Mesenchymal stem cell (in vitro differentiated cells and primary cell): ENCODE data around the gene DKK3.

ENCODE experiments used
- DNase-seq: peaks from one replicate; pipeline ENCODE4 v3.0.0-alpha.2; 2013
- H2AFZ ChIP-seq: one replicate; pipeline ENCODE4 v1.6.1; 2013; ENCODE audit warnings: low read depth, mild to moderate bottlenecking, control low read depth, inconsistent platforms, low read length, moderate library complexity
- H2AK5ac ChIP-seq: 2 replicates; pipeline ENCODE4 v1.6.1; 2013; ENCODE audit warnings: low read length, moderate library complexity, mild to moderate bottlenecking, inconsistent platforms; ENCODE audit not compliant: severe bottlenecking
- H2BK120ac ChIP-seq: one replicate; pipeline ENCODE4 v1.6.1; 2013; ENCODE audit warnings: low read depth, mild to moderate bottlenecking, inconsistent platforms, low read length, moderate library complexity
- H2BK12ac ChIP-seq, 2 experiments: one replicate each; pipeline ENCODE4 v1.6.1; 2013; ENCODE audit warnings: inconsistent platforms in 2 of 2, low read length in 2 of 2, mild to moderate bottlenecking in 2 of 2, moderate library complexity in 2 of 2, control low read depth in 1 of 2
- H2BK15ac ChIP-seq: one replicate; pipeline ENCODE4 v1.6.1; 2013; ENCODE audit warnings: mild to moderate bottlenecking, low read depth, inconsistent platforms; ENCODE audit not compliant: poor library complexity, severe bottlenecking
- H2BK5ac ChIP-seq: 2 replicates; pipeline ENCODE4 v1.6.1; 2013; ENCODE audit warnings: low read depth, mild to moderate bottlenecking, low read length, control low read depth, inconsistent platforms; ENCODE audit not compliant: poor library complexity, severe bottlenecking
- H3K14ac ChIP-seq, 2 experiments: one replicate each; pipeline ENCODE4 v1.6.1; 2013; ENCODE audit warnings: inconsistent platforms in 2 of 2, low read length in 2 of 2, control low read depth in 1 of 2, mild to moderate bottlenecking in 1 of 2, moderate library complexity in 1 of 2
- H3K18ac ChIP-seq, 2 experiments: one replicate each; pipeline ENCODE4 v1.6.1; 2013; ENCODE audit warnings: inconsistent platforms in 2 of 2, low read length in 2 of 2, control low read depth in 1 of 2, low read depth in 1 of 2, mild to moderate bottlenecking in 1 of 2
- H3K23ac ChIP-seq, 2 experiments: one replicate each; pipeline ENCODE4 v1.6.1; 2013; ENCODE audit warnings: inconsistent platforms in 2 of 2, low read length in 2 of 2, mild to moderate bottlenecking in 2 of 2, moderate library complexity in 2 of 2, control low read depth in 1 of 2
- H3K27ac ChIP-seq: 2 replicates; pipeline ENCODE4 v1.5.1; 2013; ENCODE audit warnings: mild to moderate bottlenecking, moderate library complexity, low read length, control low read depth, inconsistent platforms; ENCODE audit not compliant: poor library complexity, severe bottlenecking
- H3K27me3 ChIP-seq, 2 experiments: 2 replicates each; pipeline versions ENCODE4 v1.6.1 to v1.7.0; 2013; ENCODE audit warnings: low read length in 2 of 2, mild to moderate bottlenecking in 2 of 2, moderate library complexity in 2 of 2, control low read depth in 1 of 2, inconsistent platforms in 1 of 2; ENCODE audit not compliant: control insufficient read depth in 1 of 2, insufficient read depth in 1 of 2
- H3K36me3 ChIP-seq, 2 experiments: 2 replicates each; pipeline versions ENCODE4 v1.6.1 to v1.7.0; 2013; ENCODE audit warnings: low read length in 2 of 2, control low read depth in 1 of 2, inconsistent platforms in 1 of 2, low read depth in 1 of 2, mild to moderate bottlenecking in 1 of 2; ENCODE audit not compliant: insufficient read depth in 2 of 2, control insufficient read depth in 1 of 2
- H3K4ac ChIP-seq, 2 experiments: one replicate each; pipeline ENCODE4 v1.6.1; 2013; ENCODE audit warnings: inconsistent platforms in 2 of 2, low read length in 2 of 2, mild to moderate bottlenecking in 2 of 2, moderate library complexity in 2 of 2, control low read depth in 1 of 2, low read depth in 1 of 2
- H3K4me1 ChIP-seq: 2 replicates; pipeline ENCODE4 v1.6.1; 2013; ENCODE audit warnings: low read depth, low read length, control low read depth; ENCODE audit not compliant: control insufficient read depth, insufficient read depth
- H3K4me2 ChIP-seq: 2 replicates; pipeline ENCODE4 v1.6.1; 2013; ENCODE audit warnings: low read length, mild to moderate bottlenecking, inconsistent platforms; ENCODE audit not compliant: poor library complexity, severe bottlenecking
- H3K4me3 ChIP-seq, 2 experiments: 2 replicates each; pipeline versions ENCODE4 v1.5.1 to v1.7.0; 2013; ENCODE audit warnings: low read length in 2 of 2, mild to moderate bottlenecking in 2 of 2, control low read depth in 1 of 2, low read depth in 1 of 2; ENCODE audit not compliant: insufficient read depth in 1 of 2
- H3K79me1 ChIP-seq: replicated peaks from 2 replicates; pipeline ENCODE4 v1.6.1; 2013; ENCODE audit warnings: mild to moderate bottlenecking, control low read depth, low read length, inconsistent platforms; ENCODE audit not compliant: poor library complexity, severe bottlenecking
- H3K9ac ChIP-seq: 2 replicates; pipeline ENCODE4 v1.7.0; 2013; ENCODE audit warnings: mild to moderate bottlenecking, low read length, moderate library complexity
- H3K9me3 ChIP-seq: 2 replicates; pipeline ENCODE4 v1.7.0; 2013; ENCODE audit warnings: mild to moderate bottlenecking, low read length; ENCODE audit not compliant: control insufficient read depth
- H4K8ac ChIP-seq: one replicate; pipeline ENCODE4 v1.6.1; 2013; ENCODE audit warnings: inconsistent platforms, mild to moderate bottlenecking, low read length, moderate library complexity
- H4K91ac ChIP-seq: one replicate; pipeline ENCODE4 v1.6.1; 2013; ENCODE audit warnings: mild to moderate bottlenecking, low read length, inconsistent platforms
- WGBS: methylation state at CpG from one replicate; pipeline ENCODE4 v1.1.7; 2013; ENCODE audit warnings: mixed read lengths; 5-methylcytosine and 5-hydroxymethylcytosine counted together

Gene DKK3

GRCh38 chr11:11973866-11974265 is 34.6 kb downstream of the DKK3 start:
- Histone ChIP-seq H3K4me1 (peaks cover 51% of the 10 kb centered on the region), H4K8ac (no peak overlapping the region), H3K36me3 (peaks cover 0 to 26% of the 10 kb centered on the region in 2 experiments), H3K23ac (peak overlapping the region in 1 of 2 experiments; percentile 40), H2BK5ac (no peak overlapping the region), H3K27me3 (no peaks in the 10 kb centered on the region), H2BK12ac (peak overlapping the region in 1 of 2 experiments; percentile 66), H2BK15ac (no peak overlapping the region), H3K4me3 (no peak overlapping the region), H3K14ac (no peak overlapping the region), H3K9ac (no peak overlapping the region), H2BK120ac (peak overlapping the region; percentile 56), H3K27ac (peak overlapping the region; percentile 21), H3K4me2 (no peak overlapping the region), H3K4ac (peak overlapping the region in 1 of 2 experiments; percentile 32), H3K9me3 (no peaks in the 10 kb centered on the region), H4K91ac (peak overlapping the region; percentile 43), H2AK5ac (peak overlapping the region; percentile 47), H3K79me1 (peaks cover 25% of the 10 kb centered on the region), H3K18ac (peak overlapping the region; percentile 22 to 55), H2AFZ (no peak overlapping the region)
- WGBS, result 76% methylated on average over 4 of the region's 4 CpGs
- DNase-seq, result no peak

GRCh38 chr11:11973361-11973800 is 35.0 kb downstream of the DKK3 start:
- Histone ChIP-seq H3K4me2 (no peak overlapping the region), H3K4me3 (no peak overlapping the region), H2BK15ac (no peak overlapping the region), H2BK120ac (no peak overlapping the region), H4K8ac (peak overlapping the region; percentile 27), H3K27ac (peak overlapping the region; percentile 36), H3K4me1 (peaks cover 49% of the 10 kb centered on the region), H3K27me3 (no peaks in the 10 kb centered on the region), H2AK5ac (peak overlapping the region; percentile 47), H2AFZ (no peak overlapping the region), H3K4ac (peak overlapping the region; percentile 27 to 54), H2BK5ac (no peak overlapping the region), H3K79me1 (peaks cover 28% of the 10 kb centered on the region), H3K14ac (peak overlapping the region in 1 of 2 experiments; percentile 88), H3K18ac (peak overlapping the region in 1 of 2 experiments; percentile 55), H2BK12ac (peak overlapping the region in 1 of 2 experiments; percentile 37), H4K91ac (peak overlapping the region; percentile 63), H3K9ac (no peak overlapping the region), H3K9me3 (no peaks in the 10 kb centered on the region), H3K36me3 (peaks cover 0 to 29% of the 10 kb centered on the region in 2 experiments), H3K23ac (no peak overlapping the region)
- WGBS, result 42% methylated on average over 8 of the region's 8 CpGs
- peak; percentile 75 for DNase-seq

GRCh38 chr11:11972730-11973341 is 35.6 kb downstream of the DKK3 start:
- H2BK12ac ChIP-seq, result peak overlapping the region in 1 of 2 experiments; percentile 59
- H3K4me3 ChIP-seq, result no peak overlapping the region
- H3K9ac ChIP-seq, result no peak overlapping the region
- H2BK120ac ChIP-seq, result no peak overlapping the region
- no peak overlapping the region for H2BK5ac ChIP-seq
- H3K14ac ChIP-seq, result peak overlapping the region in 1 of 2 experiments; percentile 53
- H3K9me3 ChIP-seq, result no peaks in the 10 kb centered on the region
- H2BK15ac ChIP-seq, result no peak overlapping the region
- no peak overlapping the region for H3K4me2 ChIP-seq
- peak overlapping the region; percentile 27 for H4K8ac ChIP-seq
- H3K18ac ChIP-seq, result peak overlapping the region in 1 of 2 experiments; percentile 55
- peak overlapping the region; percentile 63 for H4K91ac ChIP-seq
- H3K4ac ChIP-seq, result peak overlapping the region; percentile 27 to 54
- H3K79me1 ChIP-seq, result peaks cover 26% of the 10 kb centered on the region
- no peak for DNase-seq
- peak overlapping the region; percentile 32 for H2AK5ac ChIP-seq
- no peak overlapping the region for H3K23ac ChIP-seq
- H3K4me1 ChIP-seq, result peaks cover 47% of the 10 kb centered on the region
- no peak overlapping the region for H3K27ac ChIP-seq
- 63% methylated on average over 3 of the region's 3 CpGs for WGBS
- peaks cover 0 to 34% of the 10 kb centered on the region in 2 experiments for H3K36me3 ChIP-seq
- no peak overlapping the region for H2AFZ ChIP-seq
- H3K27me3 ChIP-seq, result no peaks in the 10 kb centered on the region

GRCh38 chr11:11971906-11972547 is 36.4 kb downstream of the DKK3 start:
- no peaks in the 10 kb centered on the region for H3K27me3 ChIP-seq
- H3K79me1 ChIP-seq, result peaks cover 31% of the 10 kb centered on the region
- peak overlapping the region; percentile 60 for H4K8ac ChIP-seq

More at GRCh38 chr11:11971906-11972547, 36.4 kb downstream of the DKK3 start:
- no peak overlapping the region for H3K4me3 ChIP-seq
- no peak overlapping the region for H3K9ac ChIP-seq
- H2BK12ac ChIP-seq, result peak overlapping the region in 1 of 2 experiments; percentile 15
- H2AFZ ChIP-seq, result no peak overlapping the region
- H2BK120ac ChIP-seq, result no peak overlapping the region
- H3K18ac ChIP-seq, result peak overlapping the region in 1 of 2 experiments; percentile 6
- no peak overlapping the region for H3K27ac ChIP-seq
- H2AK5ac ChIP-seq, result no peak overlapping the region
- peak overlapping the region in 1 of 2 experiments; percentile 13 for H3K4ac ChIP-seq
- no peak overlapping the region for H3K23ac ChIP-seq
- no peak for DNase-seq
- no peak overlapping the region for H3K4me2 ChIP-seq
- H3K9me3 ChIP-seq, result no peaks in the 10 kb centered on the region
- H2BK5ac ChIP-seq, result no peak overlapping the region
- peak overlapping the region; percentile 64 for H4K91ac ChIP-seq
- H2BK15ac ChIP-seq, result no peak overlapping the region
- H3K4me1 ChIP-seq, result peaks cover 45% of the 10 kb centered on the region
- H3K36me3 ChIP-seq, result peaks cover 0 to 42% of the 10 kb centered on the region in 2 experiments
- peak overlapping the region in 1 of 2 experiments; percentile 0 for H3K14ac ChIP-seq
- whole genome bisulfite sequencing, result 90% methylated on average over 5 of the region's 5 CpGs
